Upper lobe of left lung (tissue), 6 donors: Measurements from ENCODE around the gene OPRM1. TPM values are rescaled to one million over a fixed set of nuclear protein-coding genes. Genes with fewer than 3 reads are reported as not detected.
"Not testable (repeated sequence)": the region's sequence is repeated elsewhere in the genome, so short reads cannot be mapped to it uniquely, and the experiment has no call there.

Source experiments
- ATAC-seq, 2 donors: fragments of 200-7000 bp; cut with Tn5 transposase; one replicate each; pipeline ENCODE4 v1.9.1; 2022; ENCODE audit warnings: mild to moderate bottlenecking in 2 of 2, moderate library complexity in 2 of 2; ENCODE audit not compliant: low FRiP score in 2 of 2
- DNase-seq, 2 donors: peaks; one replicate each; pipeline ENCODE4 v3.0.0-alpha.2; 2019 to 2020
- H3K27ac ChIP-seq, 4 donors: fragments of 200-600 bp; sonication (generic); one replicate each; pipeline ENCODE4 v1.5.1; 2016 to 2019
- H3K27me3 ChIP-seq, 4 donors: fragments of 200-600 bp; sonication (generic); one replicate each; pipeline ENCODE4 v1.5.1; 2017 to 2019
- H3K36me3 ChIP-seq, 4 donors: fragments of 200-600 bp; sonication (generic); one replicate each; pipeline ENCODE4 v1.5.1; 2016 to 2019
- H3K4me1 ChIP-seq, 4 donors: fragments of 200-600 bp; sonication (generic); one replicate each; pipeline ENCODE4 v1.5.1; 2018 to 2019
- H3K4me3 ChIP-seq, 4 donors: fragments of 200-600 bp; sonication (generic); one replicate each; pipeline ENCODE4 v1.5.1; 2017 to 2019; ENCODE audit warnings: mild to moderate bottlenecking in 2 of 4, moderate library complexity in 1 of 4
- H3K9me3 ChIP-seq, 4 donors: fragments of 200-600 bp; sonication (generic); one replicate each; pipeline ENCODE4 v1.5.1; 2018 to 2019
- EP300 ChIP-seq, 4 donors: sonication (generic); formaldehyde crosslinking; IDR thresholded peaks; one replicate each; pipeline ENCODE4 v1.5.1; 2017; ENCODE audit warnings: antibody characterized with exemption in 4 of 4, control low read depth in 2 of 4
- POLR2A ChIP-seq, 4 donors: fragments of 450-650 bp; IDR thresholded peaks; one replicate each; pipeline ENCODE4 v1.5.1; 2016 to 2017; ENCODE audit warnings: antibody characterized with exemption in 4 of 4, mild to moderate bottlenecking in 2 of 4
- POLR2AphosphoS5 ChIP-seq, 2 donors: sonication (generic); formaldehyde crosslinking; IDR thresholded peaks; one replicate each; pipeline ENCODE4 v1.5.1; 2017; ENCODE audit warnings: antibody characterized with exemption in 2 of 2
- WGBS, 2 donors: methylation state at CpG; one replicate each; pipeline ENCODE4 v1.1.5; 2017 to 2018; 5-methylcytosine and 5-hydroxymethylcytosine counted together
- total RNA-seq, 6 donors: library from RNA; depleted of rRNA in 4 of 6; stranded (reverse); fragments of >200 nt in 4 of 6; gene quantifications; one replicate each; pipeline versions ENCODE4 v1.1.0 to v1.2.1, GENCODE V29; 2016 to 2021
- TF ChIP-seq, protein P1 (sequence below), 6 experiments: fragments of 450-650 bp in 4 of 6; fragments of 200-600 bp in 2 of 6; sonication (generic) in 2 of 6; IDR thresholded peaks; one replicate each; pipeline ENCODE4 v1.5.1; 2016 to 2019; ENCODE audit warnings: antibody characterized with exemption in 6 of 6
- donor health status: DM: no; HTN: no; CAD: no; lungs with moderate emphysema.
- donor health status: DM: no; HTN: yes; CAD: no; lungs with severe emphysema.

The OPRM1 gene
- total RNA-seq, 6 donors from 2014 or later = not detected

DNA sequence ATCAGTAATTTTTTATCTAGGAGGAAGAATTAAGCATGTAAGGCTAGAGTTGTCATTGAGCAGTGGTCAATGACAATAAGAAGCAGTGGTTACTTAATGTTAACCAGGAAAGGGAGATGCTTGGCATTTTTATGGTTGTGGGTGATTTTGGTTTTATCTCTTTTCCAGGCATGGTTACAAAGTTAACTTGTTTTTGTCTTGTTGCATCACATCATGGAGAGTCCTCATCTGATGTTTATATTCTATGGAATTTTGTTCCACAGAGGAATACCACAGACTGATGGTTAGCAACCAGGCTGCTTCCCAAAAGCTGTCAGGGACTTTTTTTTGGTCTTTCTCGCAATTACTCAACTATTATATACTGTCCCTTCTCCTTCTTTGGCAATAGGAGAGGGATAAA lies 32.7 kb downstream of the OPRM1 start:
- 84 to 92% methylated on average over 1 of the region's 1 CpG for WGBS, 2 donors
- Histone ChIP-seq H3K4me1 (no peaks in the 10 kb centered on the region), H3K9me3 (no peaks in the 10 kb centered on the region), H3K36me3 (no peaks in the 10 kb centered on the region), H3K4me3 (no peak overlapping the region), H3K27ac (no peak overlapping the region), H3K27me3 (no peaks in the 10 kb centered on the region)
- no peak for ATAC-seq
- no peak for DNase-seq
- TF ChIP-seq EP300 (IDR thresholded peaks at IDR 0.05) (no peak), POLR2A (IDR thresholded peaks at IDR 0.05) (no peak), POLR2AphosphoS5 (IDR thresholded peaks at IDR 0.05) (no peak)
- TF ChIP-seq, protein P1, sequence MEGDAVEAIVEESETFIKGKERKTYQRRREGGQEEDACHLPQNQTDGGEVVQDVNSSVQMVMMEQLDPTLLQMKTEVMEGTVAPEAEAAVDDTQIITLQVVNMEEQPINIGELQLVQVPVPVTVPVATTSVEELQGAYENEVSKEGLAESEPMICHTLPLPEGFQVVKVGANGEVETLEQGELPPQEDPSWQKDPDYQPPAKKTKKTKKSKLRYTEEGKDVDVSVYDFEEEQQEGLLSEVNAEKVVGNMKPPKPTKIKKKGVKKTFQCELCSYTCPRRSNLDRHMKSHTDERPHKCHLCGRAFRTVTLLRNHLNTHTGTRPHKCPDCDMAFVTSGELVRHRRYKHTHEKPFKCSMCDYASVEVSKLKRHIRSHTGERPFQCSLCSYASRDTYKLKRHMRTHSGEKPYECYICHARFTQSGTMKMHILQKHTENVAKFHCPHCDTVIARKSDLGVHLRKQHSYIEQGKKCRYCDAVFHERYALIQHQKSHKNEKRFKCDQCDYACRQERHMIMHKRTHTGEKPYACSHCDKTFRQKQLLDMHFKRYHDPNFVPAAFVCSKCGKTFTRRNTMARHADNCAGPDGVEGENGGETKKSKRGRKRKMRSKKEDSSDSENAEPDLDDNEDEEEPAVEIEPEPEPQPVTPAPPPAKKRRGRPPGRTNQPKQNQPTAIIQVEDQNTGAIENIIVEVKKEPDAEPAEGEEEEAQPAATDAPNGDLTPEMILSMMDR (IDR thresholded peaks at IDR 0.05) = no peak

DNA sequence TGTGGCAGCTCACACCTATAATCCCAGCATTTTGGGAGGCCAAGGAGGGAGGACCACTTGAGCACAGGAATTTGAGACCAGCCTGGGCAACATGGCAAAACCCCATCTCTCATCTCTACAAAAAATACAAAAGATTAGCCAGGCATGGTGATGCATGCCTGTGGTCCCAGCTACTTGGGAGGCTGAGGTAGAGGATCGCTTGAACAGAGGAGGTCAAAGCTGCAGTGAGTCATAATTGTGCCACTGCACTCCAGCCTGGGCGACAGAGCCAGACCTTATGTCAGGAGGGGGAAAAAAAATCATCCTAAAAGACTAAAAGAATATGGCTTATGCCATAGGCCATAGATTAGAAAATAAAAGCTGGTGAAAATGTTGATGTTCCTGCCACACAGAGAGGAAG lies 39.6 kb downstream of the OPRM1 start:
- ATAC-seq, H3K4me1 ChIP-seq, H3K36me3 ChIP-seq, H3K9me3 ChIP-seq, DNase-seq, H3K4me3 ChIP-seq, H3K27ac ChIP-seq, H3K27me3 ChIP-seq: not testable (repeated sequence)
- WGBS, 2 donors = 70 to 93% methylated on average over 2 of the region's 2 CpGs

DNA sequence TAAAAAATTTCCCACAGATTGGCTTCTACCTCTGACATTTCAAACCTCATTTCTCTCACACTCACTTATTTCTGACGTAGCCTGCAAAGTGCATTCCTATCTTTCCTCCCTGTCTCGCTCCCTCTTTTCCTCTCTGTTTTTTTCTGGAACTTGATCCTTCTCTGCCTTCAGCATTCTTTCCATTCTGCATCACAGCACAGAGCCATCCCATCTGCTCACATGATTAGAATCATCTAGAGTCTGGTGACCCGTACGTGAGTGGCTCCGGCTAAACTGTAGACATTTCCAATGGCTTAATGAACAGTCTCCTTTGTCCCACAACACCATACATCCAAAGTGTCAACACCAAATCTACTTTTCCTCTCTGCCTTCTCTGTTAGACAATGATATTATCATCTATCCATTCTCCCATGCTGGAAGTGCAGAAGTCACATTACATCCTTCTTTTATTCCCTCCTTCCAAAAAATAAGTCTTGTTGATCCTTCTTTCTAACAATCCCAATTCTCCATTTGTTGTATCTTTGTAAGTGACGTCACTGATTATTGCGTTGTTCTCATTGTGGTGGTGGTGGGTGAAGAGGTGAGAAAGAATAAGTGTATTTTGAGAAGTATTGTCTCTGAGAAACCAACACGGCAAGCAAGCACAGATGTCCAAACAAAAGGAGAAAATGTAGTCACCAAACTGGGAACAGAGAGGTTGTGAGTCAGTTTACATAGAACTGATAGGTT lies 41.6 kb downstream of the OPRM1 start:
- 74 to 79% methylated on average over 8 of the region's 8 CpGs for WGBS, 2 donors
- Histone ChIP-seq H3K9me3 (no peaks in the 10 kb centered on the region), H3K4me3 (no peak overlapping the region), H3K4me1 (no peaks in the 10 kb centered on the region), H3K27ac (no peak overlapping the region), H3K36me3 (no peaks in the 10 kb centered on the region), H3K27me3 (no peaks in the 10 kb centered on the region)
- TF ChIP-seq, protein P1 (IDR thresholded peaks at IDR 0.05) = no peak
- TF ChIP-seq POLR2A (IDR thresholded peaks at IDR 0.05) (no peak), EP300 (IDR thresholded peaks at IDR 0.05) (no peak), POLR2AphosphoS5 (IDR thresholded peaks at IDR 0.05) (no peak)
- no peak for DNase-seq
- no peak for ATAC-seq

DNA sequence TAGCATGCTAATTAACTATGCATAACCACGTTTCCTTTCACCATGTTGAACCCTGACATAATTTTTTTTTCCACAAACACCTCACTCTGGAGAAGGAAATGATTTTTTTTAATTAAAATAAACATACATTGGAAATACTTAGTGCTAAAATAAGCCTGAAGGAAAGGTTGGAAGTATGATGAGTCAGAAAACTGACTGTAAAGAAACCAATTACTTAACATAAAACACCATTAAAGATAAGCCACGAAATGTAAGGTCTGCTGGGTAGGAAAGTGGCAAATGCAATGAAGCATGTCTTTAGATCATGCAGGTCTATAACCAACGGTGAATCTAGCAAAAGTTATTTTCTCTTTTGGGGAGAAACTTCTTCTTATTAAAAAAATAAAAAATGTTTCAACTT lies 47.5 kb downstream of the OPRM1 start:
- no peak for DNase-seq
- TF ChIP-seq POLR2AphosphoS5 (IDR thresholded peaks at IDR 0.05) (no peak), POLR2A (IDR thresholded peaks at IDR 0.05) (no peak), EP300 (IDR thresholded peaks at IDR 0.05) (no peak)
- TF ChIP-seq, protein P1 (IDR thresholded peaks at IDR 0.05) = no peak
- Histone ChIP-seq H3K9me3 (no peaks in the 10 kb centered on the region), H3K36me3 (no peaks in the 10 kb centered on the region), H3K4me3 (no peak overlapping the region), H3K27me3 (no peaks in the 10 kb centered on the region), H3K27ac (no peak overlapping the region), H3K4me1 (no peaks in the 10 kb centered on the region)
- 56 to 57% methylated on average over 3 of the region's 3 CpGs for WGBS, 2 donors
- ATAC-seq = no peak

DNA sequence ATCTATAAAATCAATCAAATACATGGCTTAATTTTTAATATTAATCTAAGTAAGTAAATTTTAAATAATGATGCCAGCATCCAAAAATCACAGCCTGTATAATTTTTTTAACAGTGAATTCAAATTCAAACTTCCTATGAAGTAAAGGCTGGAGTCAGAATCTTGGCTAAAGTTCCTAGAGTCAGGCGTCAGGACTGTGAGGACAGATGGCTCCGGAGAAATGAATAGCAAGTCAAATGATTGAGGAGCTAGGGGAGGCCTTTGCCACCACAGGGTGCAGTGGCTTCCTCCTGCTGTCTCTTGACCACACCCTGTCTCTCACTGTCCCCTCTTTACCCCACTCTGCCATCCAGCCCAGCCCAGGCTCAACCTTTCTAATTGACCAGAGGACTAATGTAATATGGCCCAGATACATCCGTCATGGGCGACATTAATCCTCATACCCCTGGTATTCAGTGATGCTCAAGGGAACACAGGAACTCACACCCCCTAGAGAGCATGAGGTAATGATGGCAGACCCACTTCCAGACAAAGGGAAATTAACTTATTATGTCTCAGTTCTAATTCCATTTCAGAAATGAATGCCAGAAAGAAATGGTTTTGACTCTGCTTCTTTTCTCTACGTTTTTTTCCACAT lies 53.4 kb downstream of the OPRM1 start:
- Histone ChIP-seq H3K4me3 (no peak overlapping the region), H3K36me3 (no peaks in the 10 kb centered on the region), H3K4me1 (no peaks in the 10 kb centered on the region), H3K27me3 (no peaks in the 10 kb centered on the region), H3K9me3 (no peaks in the 10 kb centered on the region), H3K27ac (no peak overlapping the region)
- TF ChIP-seq EP300 (IDR thresholded peaks at IDR 0.05) (no peak), POLR2AphosphoS5 (IDR thresholded peaks at IDR 0.05) (no peak), POLR2A (IDR thresholded peaks at IDR 0.05) (no peak)
- TF ChIP-seq, protein P1 (IDR thresholded peaks at IDR 0.05) = no peak
- WGBS, 2 donors = 54 to 67% methylated on average over 5 of the region's 5 CpGs
- DNase-seq = no peak
- ATAC-seq = no peak
